ENCODE results near the gene TMEM8B. TPM values are rescaled to one million over a fixed set of nuclear protein-coding genes. Genes with fewer than 3 reads are reported as not detected.

TMEM8B gene
- total and polyA plus RNA-seq, 2 donors from 2014 or later: 17.6 to 18.3 TPM

GRCh38 chr9:35798658-35799374 lies 30.2 kb upstream of the TMEM8B start:
- DNase-seq: peak in 1 of 5 donors; percentile 18
- Histone ChIP-seq H3K4me1 (ENCODE audit: control insufficient read depth in 2 of 3, insufficient read depth in 2 of 3, low read depth in 1 of 3, low read length in 3 of 3) (no peaks in the 10 kb centered on the region), H3K27me3 (ENCODE audit: control insufficient read depth, insufficient read depth, low read length) (no peaks in the 10 kb centered on the region), H3K27ac (ENCODE audit: low read depth in 2 of 2, low read length in 2 of 2) (no peak overlapping the region), H3K9me3 (ENCODE audit: control insufficient read depth in 2 of 3, insufficient read depth in 1 of 3, low read length in 3 of 3) (no peaks in the 10 kb centered on the region), H3K36me3 (ENCODE audit: control insufficient read depth in 2 of 3, insufficient read depth in 3 of 3, low read length in 3 of 3) (peaks cover 0 to 6% (median 2%) of the 10 kb centered on the region in 3 donors), H3K9ac (ENCODE audit: low read length in 3 of 3) (no peak overlapping the region), H3K4me3 (ENCODE audit: low read length in 3 of 3) (no peak overlapping the region)
- intact Hi-C loops (cut with DNase I): no loop called here
- TF ChIP-seq CTCF (IDR thresholded peaks at IDR 0.05; ENCODE audit: borderline replicate concordance, extremely low read depth, insufficient read depth): no peak
- no peak for FAIRE-seq

GRCh38 chr9:35800530-35800929 lies 28.5 kb upstream of the TMEM8B start:
- Histone ChIP-seq H3K36me3 (ENCODE audit: control insufficient read depth in 2 of 3, insufficient read depth in 3 of 3, low read length in 3 of 3) (peaks cover 0 to 11% (median 2%) of the 10 kb centered on the region in 3 donors), H3K4me3 (ENCODE audit: low read length in 3 of 3) (no peak overlapping the region), H3K27me3 (ENCODE audit: control insufficient read depth, insufficient read depth, low read length) (no peaks in the 10 kb centered on the region), H3K9me3 (ENCODE audit: control insufficient read depth in 2 of 3, insufficient read depth in 1 of 3, low read length in 3 of 3) (no peaks in the 10 kb centered on the region), H3K9ac (ENCODE audit: low read length in 3 of 3) (no peak overlapping the region), H3K4me1 (ENCODE audit: control insufficient read depth in 2 of 3, insufficient read depth in 2 of 3, low read depth in 1 of 3, low read length in 3 of 3) (no peaks in the 10 kb centered on the region), H3K27ac (ENCODE audit: low read depth in 2 of 2, low read length in 2 of 2) (no peak overlapping the region)
- TF ChIP-seq CTCF (IDR thresholded peaks at IDR 0.05; ENCODE audit: borderline replicate concordance, extremely low read depth, insufficient read depth): no peak
- intact Hi-C loops (cut with DNase I): no loop called here
- FAIRE-seq: no peak
- DNase-seq: no peak

GRCh38 chr9:35801328-35802128 lies 27.5 kb upstream of the TMEM8B start:
- TF ChIP-seq CTCF (IDR thresholded peaks at IDR 0.05; ENCODE audit: borderline replicate concordance, extremely low read depth, insufficient read depth): no peak
- Histone ChIP-seq H3K4me1 (ENCODE audit: control insufficient read depth in 2 of 3, insufficient read depth in 2 of 3, low read depth in 1 of 3, low read length in 3 of 3) (no peaks in the 10 kb centered on the region), H3K27me3 (ENCODE audit: control insufficient read depth, insufficient read depth, low read length) (no peaks in the 10 kb centered on the region), H3K9ac (ENCODE audit: low read length in 3 of 3) (no peak overlapping the region), H3K27ac (ENCODE audit: low read depth in 2 of 2, low read length in 2 of 2) (no peak overlapping the region), H3K4me3 (ENCODE audit: low read length in 3 of 3) (no peak overlapping the region), H3K9me3 (ENCODE audit: control insufficient read depth in 2 of 3, insufficient read depth in 1 of 3, low read length in 3 of 3) (no peaks in the 10 kb centered on the region), H3K36me3 (ENCODE audit: control insufficient read depth in 2 of 3, insufficient read depth in 3 of 3, low read length in 3 of 3) (peaks cover 0 to 15% (median 2%) of the 10 kb centered on the region in 3 donors)
- intact Hi-C loops (cut with DNase I): no loop called here
- no peak for FAIRE-seq
- DNase-seq: peak in 3 of 5 donors; percentile 30 to 44 (median 40)

All from kidney (tissue), 14 donors.